ENCODE results near the gene KRT6B. TPM values are rescaled to one million over a fixed set of nuclear protein-coding genes. Genes with fewer than 3 reads are reported as not detected.
"Not testable (repeated sequence)": the region's sequence is repeated elsewhere in the genome, so short reads cannot be mapped to it uniquely, and the experiment has no call there.

The KRT6B gene
- total RNA-seq, 2 donors from 2014 or later = not detected

DNA sequence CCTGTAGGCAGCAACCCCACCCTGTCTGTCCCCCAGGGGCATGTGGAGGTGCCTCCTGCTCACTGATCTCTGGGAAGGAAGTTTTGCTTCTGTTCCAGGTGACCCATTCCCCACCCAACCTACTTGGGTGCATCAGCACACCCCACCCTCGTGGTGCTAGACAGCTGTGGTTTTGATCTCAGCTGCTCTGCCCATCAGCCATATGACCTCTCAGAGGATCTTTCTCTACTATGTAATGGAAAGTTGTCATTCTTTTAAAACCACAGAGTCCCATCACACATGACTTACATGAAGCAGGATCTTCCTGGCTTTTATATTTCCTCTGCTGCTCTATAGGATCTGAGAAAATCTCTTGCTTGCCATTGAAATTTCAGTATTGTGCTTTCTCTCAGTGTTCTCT, 32.3 kb downstream of the KRT6B start:
- intact Hi-C loops (cut with DNase I) = no loop called here
- DNase-seq = no peak
- ATAC-seq = no peak

DNA sequence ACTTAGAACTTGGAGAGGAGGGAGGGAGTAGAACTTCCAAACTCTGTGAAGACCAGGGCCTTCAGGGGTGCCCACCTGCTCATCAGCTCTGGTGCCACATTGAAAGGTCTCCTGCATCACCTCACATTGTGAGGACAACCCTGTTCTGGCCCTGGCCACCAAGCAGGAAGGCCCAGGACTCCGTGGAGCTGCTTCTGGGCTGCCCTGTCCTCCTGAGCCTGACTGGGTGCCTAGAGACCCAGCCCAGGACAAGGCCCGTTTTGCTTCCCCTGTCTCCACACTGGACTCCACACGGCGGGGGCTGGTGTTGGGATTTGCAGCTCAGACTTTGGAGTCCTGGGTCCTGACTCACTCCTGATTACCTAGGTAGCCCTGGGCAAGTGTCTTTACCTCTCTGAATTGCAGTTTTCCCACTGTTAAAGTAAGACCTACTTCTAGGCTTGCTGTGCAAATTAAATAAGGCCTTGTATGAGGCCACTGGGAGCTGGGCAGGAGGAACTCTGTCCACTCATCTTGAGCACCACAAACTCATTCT, 33.3 kb downstream of the KRT6B start:
- no peak for DNase-seq
- no peak for ATAC-seq
- intact Hi-C loops (cut with DNase I) = no loop called here

DNA sequence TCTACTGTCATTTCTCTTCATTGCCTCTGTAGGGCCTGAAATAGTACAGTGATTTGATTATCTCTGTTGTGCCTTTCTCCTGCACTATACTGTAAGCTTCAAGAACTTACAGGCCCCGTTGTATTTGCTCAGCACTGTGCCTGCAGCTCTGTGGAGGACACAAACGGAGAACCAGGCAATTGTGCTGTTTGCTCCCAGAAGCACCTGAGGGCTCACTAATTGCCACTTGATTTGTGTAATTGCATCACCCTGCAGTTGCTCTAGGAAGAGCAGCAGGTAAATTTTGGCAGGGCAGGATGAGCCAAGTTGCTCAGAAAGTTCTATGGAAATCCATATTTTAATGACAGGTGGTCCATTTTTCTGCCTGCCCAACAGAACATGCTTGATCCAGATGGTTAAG, 34.2 kb downstream of the KRT6B start:
- ATAC-seq (no peak), DNase-seq (no peak)

DNA sequence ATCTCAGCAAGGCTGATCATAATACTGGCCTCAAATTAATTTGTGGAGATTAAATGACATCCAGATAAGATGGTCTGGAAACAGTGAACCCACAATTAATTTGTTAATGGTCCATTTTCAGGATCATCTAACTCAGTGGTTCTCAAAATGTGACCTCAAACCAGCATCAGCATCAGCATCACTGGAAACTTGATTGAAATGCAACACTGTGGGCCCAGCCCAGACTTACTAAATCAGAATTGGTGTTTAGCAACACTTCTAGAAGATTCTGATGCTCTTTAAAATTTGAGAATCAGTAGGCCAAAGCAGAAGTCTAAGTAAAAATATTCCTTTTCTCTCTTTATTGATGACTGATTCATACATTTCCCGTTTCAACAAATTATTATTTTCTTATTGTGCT, 35.2 kb downstream of the KRT6B start:
- DNase-seq = no peak
- peak in 1 of 2 donors; percentile 60 for ATAC-seq
- intact Hi-C loops (cut with DNase I) = no loop called here

More for the DNA sequence above, 34.2 kb downstream of the KRT6B start:
- intact Hi-C loops (cut with DNase I) = no loop called here

DNA sequence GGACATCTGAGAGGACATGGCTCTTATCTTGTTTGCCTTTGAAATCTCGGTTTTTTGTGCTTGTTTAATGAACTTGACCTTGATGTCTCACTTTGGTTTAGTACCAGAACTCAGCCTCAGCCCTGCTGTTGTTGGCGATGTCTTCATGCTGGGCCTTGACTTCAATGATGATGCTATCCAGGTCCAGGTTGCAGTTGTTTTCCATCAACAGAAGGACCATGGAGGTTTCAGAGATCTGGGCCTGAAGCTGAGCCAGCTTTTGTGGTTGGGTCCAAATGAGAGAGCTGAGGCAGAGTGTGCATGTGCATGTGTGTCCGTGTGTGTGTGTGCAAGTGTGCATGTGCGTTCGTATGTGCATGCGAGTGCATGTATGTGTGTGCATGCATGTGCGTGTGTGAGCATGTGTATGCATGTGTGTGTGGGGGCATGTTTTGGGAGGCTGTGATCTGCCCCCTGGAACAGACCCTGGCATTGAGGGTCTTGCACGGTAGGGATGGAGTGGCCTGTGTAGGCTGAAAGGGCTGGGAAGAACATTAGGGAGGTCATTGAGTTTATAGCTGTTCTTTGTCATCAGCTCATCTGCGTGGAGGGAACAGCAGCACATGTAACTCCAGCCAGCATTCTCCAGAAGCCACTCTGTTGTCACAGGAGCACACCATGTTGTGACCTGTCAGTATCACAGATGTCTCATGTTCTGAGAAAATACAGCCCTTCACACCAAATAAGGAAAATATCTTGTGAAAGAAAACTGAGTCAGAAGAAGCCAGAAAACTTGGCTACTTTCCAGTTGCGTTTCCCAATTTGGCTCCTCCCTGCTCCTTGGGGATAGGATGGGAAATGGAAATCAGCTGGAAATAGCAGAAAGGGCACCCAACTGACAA, 35.8 kb downstream of the KRT6B start:
- intact Hi-C loops (cut with DNase I) = no loop called here
- DNase-seq (peak; percentile 46), ATAC-seq (peak; percentile 89)

DNA sequence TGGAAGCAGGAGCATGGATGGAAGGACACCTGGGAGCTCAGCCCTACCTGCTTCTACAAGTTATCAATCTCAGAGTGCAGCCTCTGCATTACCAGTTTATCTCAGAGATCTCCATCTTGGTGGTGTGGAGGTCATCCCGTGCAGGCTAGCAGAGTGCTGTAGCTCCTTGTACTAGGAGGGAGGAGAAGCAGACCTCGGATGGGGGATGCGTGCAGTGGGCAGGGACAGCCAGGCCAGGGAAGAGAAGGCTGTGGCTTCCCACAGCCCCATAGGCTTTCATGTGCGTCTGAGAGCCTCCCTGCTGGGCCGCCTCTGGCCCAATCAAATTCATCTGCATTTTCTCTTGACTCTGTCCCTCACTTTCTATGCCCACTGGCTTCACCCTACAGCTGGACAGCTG, 37.0 kb downstream of the KRT6B start:
- ATAC-seq (no peak), DNase-seq (no peak)
- intact Hi-C loops (cut with DNase I) = no loop called here

DNA sequence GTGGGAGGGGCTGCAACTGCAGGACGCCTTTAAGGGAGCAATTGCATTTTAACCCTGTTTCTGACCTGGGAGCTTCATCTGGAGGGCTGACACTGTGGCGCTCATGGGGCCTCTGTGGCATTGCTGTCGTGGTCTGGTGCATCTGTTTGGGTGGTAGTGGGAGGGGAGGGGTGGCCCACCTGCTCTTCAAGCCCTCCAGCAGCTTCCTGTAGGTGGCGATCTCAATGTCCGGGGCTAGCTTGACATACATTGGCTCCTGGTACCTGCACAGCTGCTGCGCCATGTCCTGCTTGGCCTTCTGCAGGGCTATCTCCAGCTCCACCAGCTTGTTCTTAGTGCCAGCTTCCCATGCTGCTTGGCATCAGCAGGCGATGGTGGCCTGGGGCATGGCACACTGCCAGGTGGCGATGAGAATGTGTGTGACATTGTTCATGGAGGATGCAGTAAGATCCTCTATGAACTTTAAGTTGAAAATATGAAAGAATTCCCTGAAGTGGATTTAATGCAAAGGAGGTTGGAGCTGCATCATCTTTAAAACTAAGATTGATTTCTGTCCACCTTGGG, 38.1 kb downstream of the KRT6B start:
- no peak for ATAC-seq
- no peak for DNase-seq
- intact Hi-C loops (cut with DNase I) = no loop called here

DNA sequence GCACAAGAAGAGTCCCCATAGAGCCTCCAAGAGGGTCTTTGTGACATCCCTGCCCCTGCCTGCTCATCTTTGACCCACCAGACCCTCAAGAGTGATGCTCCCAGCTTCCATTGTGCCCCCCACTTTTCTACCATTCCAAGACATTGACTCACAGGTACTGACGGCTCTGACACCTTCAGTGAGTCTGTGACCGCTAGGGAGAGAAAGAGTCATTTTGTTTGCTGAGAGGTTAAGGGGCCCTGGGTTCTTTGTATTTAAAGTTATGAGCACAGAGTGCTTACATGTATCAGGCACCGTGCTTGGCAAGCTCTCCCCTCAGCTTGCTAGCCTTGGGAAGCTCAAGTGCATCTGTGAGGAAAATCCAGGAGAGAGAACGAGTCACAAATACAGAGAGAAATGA, 38.7 kb downstream of the KRT6B start:
- no peak for ATAC-seq
- intact Hi-C loops (cut with DNase I) = no loop called here
- DNase-seq = no peak

DNA sequence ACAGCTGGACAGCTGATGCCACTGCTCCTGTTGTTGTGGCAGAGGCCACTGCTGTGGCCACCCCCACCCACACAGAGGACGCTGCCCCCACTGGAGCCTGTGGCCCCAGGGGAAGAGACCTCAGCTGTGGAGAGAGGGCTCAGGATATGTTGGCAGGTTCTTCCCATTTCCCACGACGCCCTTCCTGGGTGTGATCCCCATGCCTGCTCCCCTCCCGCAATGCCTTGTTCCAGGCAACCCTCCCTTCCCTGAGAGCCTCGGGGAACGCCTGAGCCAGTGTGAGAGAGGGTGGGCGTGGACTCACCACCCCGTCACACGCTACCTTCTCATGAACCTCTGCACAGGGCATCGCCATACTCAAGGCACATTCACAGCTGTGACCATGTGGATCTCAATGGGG, 40.1 kb downstream of the KRT6B start:
- DNase-seq (no peak), ATAC-seq (no peak)
- intact Hi-C loops (cut with DNase I) = no loop called here

DNA sequence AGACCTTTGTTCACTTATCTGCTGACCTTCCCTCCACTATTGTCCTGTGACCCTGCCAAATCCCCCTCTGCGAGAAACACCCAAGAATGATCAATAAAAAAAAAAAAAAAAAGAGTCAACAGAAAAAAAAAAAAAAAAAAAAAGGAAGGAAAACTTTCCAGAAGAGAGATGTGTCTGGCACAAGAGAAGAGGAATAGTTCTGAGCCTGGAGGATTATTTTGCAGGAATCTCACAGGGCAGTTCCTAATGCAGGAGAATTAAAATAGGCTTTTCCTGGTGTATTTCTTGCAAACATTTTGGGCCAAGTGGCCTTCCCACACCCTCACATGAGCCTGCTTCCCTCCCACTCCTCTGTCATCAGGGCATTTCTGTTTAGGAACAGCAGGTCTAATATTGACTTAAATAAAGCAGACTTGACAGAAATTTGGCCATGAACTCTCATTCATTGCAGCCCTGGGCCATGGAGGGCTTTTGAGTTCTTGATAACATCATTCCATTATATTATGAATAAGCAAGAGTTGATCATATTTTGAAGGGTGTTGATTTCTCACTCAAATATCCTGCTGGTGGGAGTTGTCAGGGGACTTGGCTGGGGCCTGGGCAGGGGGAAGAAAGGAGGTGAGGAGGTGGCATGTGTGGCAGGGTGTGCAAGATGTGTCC, 41.2 kb downstream of the KRT6B start:
- ATAC-seq; intact Hi-C loops (cut with DNase I): not testable (repeated sequence)

DNA sequence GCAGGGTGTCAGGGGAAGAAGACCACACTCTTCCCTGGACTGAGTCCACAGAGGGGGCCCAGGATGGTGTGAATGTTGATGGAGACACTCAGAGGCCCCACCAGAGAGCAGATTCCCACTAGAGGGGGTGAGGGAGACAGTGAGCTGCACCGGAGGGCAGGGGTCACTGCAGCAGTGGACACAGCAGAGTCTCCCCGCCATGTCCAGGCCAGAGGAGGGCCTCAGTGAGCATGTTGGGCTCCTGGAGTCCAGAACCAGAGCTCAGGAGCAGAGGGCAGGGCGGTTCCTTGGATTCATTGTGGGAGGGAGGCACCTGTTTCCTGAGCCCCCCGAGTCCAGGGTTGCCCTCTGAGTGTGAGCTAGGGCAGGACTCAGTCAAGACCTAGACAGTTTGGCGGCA, 44.0 kb downstream of the KRT6B start:
- intact Hi-C loops (cut with DNase I) = no loop called here
- ATAC-seq (no peak), DNase-seq (no peak)

More for the DNA sequence above, 41.2 kb downstream of the KRT6B start:
- not testable (repeated sequence) for DNase-seq

DNA sequence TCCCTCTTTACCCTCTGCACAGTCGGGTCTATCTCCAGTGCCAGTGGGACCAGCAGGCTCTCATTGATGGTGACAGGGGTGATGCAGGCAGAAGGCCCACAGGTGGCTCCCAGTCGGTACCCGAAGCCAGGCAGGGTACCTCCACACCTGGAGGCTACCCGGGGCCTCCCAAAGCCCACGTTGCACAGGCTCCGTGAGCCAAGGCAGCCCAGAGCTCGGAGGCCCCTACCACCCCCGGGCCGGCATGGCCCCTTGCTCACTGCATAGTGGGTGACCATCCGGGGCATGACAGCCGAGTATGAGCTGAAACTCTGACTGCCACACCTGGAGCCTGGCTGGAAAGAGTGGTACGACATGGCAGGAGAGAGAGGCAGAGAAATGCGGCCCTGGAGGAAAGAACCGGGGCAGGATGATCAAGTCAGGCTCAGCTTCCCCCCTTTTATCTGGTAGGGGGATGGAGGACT, 46.0 kb downstream of the KRT6B start, which contains the start of gene KRT82:
TSS of gene KRT82 (minus strand) at position 414 of the 464 bp plus-strand sequence. CDS start at position 356, 58 bp downstream.
- intact Hi-C loops (cut with DNase I) = no loop called here
- ATAC-seq = no peak
- no peak for DNase-seq

DNA sequence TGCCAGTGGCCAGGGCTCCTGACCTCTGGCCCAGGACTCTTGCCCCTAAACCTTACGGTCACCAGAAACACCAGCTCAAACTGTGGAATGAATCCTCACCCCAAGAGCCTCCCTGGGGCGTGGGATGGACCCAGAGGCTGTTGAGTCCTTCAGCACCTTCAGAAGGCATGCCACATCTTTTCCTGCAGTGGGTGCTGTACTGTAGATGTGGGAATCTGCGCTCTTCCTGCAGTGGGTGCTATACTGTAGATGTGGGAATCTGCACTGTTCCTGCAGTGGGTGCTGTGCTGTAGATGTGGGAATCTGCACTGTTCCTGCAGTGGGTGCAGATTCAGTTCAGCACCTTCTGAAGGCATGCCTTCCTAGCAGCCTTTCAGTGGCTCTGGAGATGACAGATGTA, 47.0 kb downstream of the KRT6B start:
- intact Hi-C loops (cut with DNase I) = no loop called here
- no peak for DNase-seq

DNA sequence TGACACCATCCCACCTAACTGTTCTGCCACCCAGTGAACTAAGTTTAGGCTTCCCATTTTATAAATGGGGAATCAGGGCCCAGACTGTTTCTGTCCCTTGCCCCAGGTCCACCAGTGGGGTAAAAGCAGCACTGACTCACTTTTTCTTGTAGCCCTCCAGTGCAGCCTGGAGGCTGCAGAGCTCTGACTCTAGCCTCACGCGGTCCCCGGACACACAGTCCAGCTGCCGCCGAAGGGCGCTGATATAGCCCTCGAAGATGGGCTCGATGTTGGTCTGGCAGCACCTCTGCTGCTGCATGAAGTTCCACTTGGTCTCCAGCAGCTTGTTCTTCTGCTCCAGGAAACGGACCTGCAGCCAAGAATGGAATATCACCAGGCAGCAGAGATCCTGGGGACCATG, 48.4 kb downstream of the KRT6B start:
- ATAC-seq = no peak
- intact Hi-C loops (cut with DNase I) = no loop called here
- no peak for DNase-seq

More for the DNA sequence above, 47.0 kb downstream of the KRT6B start:
- no peak for ATAC-seq

DNA sequence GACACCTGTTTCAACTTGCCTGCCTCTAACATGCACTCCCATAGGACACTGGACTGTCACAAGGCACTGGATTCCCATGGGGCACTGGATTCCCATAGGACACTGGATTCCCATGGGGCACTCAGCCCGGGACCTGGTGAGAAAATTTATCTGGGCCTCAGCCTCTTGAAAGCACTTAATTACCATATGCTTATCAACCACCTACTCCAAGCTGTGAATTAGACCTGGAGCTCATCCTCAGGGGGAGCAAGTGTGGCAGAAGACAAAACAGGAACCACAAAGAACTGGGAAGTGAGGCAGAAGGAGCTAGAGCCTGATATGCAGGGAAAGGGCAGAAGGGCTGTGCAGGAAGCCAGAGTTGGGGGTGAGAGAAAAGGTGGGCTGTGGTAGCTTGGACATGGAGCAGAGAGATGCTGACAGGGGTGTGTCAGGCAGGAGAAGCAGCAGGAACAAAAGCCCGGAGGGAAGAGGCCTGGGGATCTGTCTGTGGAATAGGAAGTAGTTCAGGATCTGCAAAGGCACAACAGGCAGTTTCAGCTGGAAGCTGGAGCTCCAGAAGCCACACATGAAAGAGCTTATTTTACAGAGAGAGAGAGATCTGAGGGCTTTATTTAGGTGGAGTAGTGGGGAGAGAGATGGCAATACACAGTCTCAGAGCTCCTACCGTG, 48.9 kb downstream of the KRT6B start:
- intact Hi-C loops (cut with DNase I) = no loop called here
- DNase-seq = no peak
- ATAC-seq = no peak

DNA sequence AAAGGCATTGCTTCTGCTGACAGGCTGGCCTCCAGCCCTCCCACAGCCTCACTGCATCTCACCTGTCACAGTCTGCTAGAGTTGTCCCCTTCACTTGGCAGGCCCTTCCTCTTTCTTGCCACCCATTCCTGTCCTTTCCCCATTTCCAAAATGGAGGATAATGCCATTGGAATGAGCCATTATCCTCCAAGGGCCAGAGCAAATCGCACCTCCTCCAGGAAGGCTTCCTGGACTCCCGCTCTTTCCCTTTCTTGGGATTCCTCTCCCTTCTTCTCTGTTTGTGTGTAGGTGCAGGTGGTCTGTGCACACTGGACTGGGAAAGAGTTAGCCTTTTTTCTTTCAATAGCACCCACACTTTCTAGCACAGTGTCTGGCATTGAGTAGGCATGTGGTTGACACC, 49.6 kb downstream of the KRT6B start:
- ATAC-seq (no peak), DNase-seq (no peak)
- intact Hi-C loops (cut with DNase I) = no loop called here

DNA sequence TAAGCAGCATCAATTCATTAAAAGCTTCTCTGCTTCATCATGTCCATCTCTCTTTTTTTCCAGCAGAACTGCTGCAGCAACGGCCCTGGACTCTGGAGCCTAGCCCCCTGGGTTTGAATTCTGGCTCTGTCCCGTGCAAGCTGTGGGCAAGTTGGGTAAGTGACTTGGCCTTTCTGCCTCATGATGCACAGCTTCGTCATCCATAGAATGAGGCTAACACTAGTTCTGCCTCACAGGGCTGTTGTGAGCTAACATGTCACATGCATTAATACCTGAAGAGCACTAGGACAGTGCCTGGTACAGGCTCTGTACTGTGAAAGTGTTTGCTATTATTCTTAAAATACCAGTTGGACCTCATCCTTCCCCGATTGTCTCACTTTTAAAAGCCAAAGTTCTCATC, 50.0 kb downstream of the KRT6B start:
- DNase-seq (no peak), ATAC-seq (no peak)
- intact Hi-C loops (cut with DNase I) = no loop called here

DNA sequence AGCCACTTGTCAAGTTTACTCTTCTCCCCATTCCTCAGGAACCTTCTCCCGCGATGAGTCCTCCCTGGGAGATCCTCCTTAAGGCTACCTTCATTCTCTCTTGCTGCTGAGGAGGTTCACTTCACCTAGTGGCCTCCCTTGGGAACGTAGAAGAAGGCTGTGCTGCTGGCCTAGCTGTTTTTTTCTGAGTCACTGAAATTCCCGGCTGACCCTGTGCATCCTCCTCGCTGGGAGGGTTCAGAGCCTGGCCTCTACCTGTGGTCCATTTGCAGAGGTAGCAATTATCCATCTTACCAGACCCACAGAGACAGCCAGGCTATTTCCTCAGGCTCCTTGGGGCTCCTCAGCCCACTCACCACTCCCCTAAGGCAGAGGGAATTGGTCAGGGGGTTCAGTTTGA, 50.4 kb downstream of the KRT6B start:
- DNase-seq (no peak), ATAC-seq (no peak)
- intact Hi-C loops (cut with DNase I) = no loop called here

DNA sequence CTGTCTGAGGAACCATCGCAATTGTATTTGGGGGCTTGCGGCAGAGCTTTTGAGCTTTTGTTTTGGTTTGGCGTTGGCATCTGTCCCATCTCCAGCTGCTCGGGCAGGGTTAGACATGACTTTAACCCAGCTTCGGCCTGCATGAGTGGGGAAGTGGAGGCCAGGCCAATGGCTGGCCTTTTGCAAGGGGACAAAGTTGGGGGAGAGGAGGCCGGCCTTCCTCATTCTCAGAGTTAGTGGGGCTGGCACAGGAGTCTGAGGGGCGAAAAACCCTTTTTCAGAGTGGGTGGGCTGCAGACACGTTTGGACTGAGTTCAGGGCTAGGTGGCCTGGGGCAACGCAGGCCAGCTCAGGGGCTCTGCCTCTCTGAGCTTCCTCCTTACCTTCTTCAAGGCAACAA, 51.0 kb downstream of the KRT6B start:
- DNase-seq (no peak), ATAC-seq (no peak)
- intact Hi-C loops (cut with DNase I) = no loop called here
